B cell (primary cell): Measurements from ENCODE around the gene PGM2.
"Not testable (repeated sequence)": the region's sequence is repeated elsewhere in the genome, so short reads cannot be mapped to it uniquely, and the experiment has no call there.

ENCODE experiments used
- EZH2 ChIP-seq: IDR thresholded peaks from 2 replicates; pipeline ENCODE4 v1.6.1; 2012; ENCODE audit warnings: borderline replicate concordance, low read depth, mild to moderate bottlenecking, moderate library complexity, low read length; ENCODE audit not compliant: insufficient read depth, poor library complexity, severe bottlenecking
- TF ChIP-seq, protein P1 (sequence below): fragments of 200-600 bp; IDR thresholded peaks from one replicate; pipeline ENCODE4 v1.8.0; 2022; ENCODE audit warnings: antibody characterized with exemption, mild to moderate bottlenecking

DNA sequence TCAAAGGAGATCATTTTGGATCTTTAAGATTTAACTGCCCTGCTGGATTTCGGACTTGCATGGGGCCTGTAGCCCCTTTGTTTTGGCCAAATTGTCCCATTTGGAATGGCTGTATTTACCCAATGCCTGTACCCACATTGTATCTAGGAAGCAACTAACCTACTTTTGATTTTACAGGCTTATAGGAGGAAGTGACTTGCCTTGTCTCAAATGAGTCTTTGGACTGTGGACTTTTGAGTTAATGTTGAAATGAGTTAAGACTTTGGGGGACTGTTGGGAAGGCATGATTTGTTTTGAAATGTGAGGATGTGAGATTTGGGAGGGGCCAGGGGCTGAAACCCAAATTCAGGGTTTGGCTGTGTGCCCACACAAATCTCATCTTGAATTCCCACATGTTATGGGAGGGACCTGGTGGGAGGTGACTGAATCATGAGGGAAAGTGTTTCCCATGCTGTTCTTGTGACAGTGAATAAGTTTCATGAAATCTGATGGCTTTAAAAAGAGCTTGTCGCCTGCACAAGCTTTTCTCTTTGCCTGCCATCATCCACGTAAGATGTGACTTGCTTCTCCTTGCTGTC lies 38.5 kb upstream of the PGM2 start:
- TF ChIP-seq, protein P1, sequence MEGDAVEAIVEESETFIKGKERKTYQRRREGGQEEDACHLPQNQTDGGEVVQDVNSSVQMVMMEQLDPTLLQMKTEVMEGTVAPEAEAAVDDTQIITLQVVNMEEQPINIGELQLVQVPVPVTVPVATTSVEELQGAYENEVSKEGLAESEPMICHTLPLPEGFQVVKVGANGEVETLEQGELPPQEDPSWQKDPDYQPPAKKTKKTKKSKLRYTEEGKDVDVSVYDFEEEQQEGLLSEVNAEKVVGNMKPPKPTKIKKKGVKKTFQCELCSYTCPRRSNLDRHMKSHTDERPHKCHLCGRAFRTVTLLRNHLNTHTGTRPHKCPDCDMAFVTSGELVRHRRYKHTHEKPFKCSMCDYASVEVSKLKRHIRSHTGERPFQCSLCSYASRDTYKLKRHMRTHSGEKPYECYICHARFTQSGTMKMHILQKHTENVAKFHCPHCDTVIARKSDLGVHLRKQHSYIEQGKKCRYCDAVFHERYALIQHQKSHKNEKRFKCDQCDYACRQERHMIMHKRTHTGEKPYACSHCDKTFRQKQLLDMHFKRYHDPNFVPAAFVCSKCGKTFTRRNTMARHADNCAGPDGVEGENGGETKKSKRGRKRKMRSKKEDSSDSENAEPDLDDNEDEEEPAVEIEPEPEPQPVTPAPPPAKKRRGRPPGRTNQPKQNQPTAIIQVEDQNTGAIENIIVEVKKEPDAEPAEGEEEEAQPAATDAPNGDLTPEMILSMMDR: not testable (repeated sequence)
- TF ChIP-seq EZH2: not testable (repeated sequence)
